ENCODE results near the gene VAT1L. TPM values are rescaled to one million over a fixed set of nuclear protein-coding genes. Genes with fewer than 3 reads are reported as not detected.

Gene VAT1L
- polyA plus RNA-seq, 1 of the 3 experiments (the other 2 are of a cell fraction) = 52.5 TPM

GRCh38 chr16:78024159-78024558 is 235.8 kb downstream of the VAT1L start:
- no peaks in the 10 kb centered on the region for H3K27me3 ChIP-seq (ENCODE audit: insufficient read depth)
- no peaks in the 10 kb centered on the region for H3F3A ChIP-seq (replicated peaks; ENCODE audit: insufficient read depth)
- 56% methylated on average over 5 of the region's 5 CpGs for WGBS (ENCODE audit: low lambda C conversion rate)
- ChIA-PET POLR2A (no interaction called here), CTCF (interaction anchor here (0.6 kb wide), 1 partner anchor 21 kb away, joined by 3 read pairs; no protein-coding TSS in a partner anchor)
- H3K4me2 ChIP-seq = no peak overlapping the region
- TF ChIP-seq USF2 (IDR thresholded peaks at IDR 0.05; ENCODE audit: borderline replicate concordance, low read depth, low read length) (no peak), SMC3 (IDR thresholded peaks at IDR 0.05; ENCODE audit: low read depth, low read length) (no peak), YY1 (IDR thresholded peaks at IDR 0.05; ENCODE audit: low read depth) (no peak), TEAD4 (IDR thresholded peaks at IDR 0.05; ENCODE audit: borderline replicate concordance, insufficient read depth) (no peak)
- H3K4me3 ChIP-seq (ENCODE audit: low read depth in 2 of 2, low read length in 1 of 2) = no peak overlapping the region
- no peaks in the 10 kb centered on the region; a peak in 1 of 4 replicates for H3K4me1 ChIP-seq (ENCODE audit: control insufficient read depth in 1 of 2, insufficient read depth in 2 of 2, low read depth in 1 of 2, low read length in 1 of 2)
- no peaks in the 10 kb centered on the region for H4K20me1 ChIP-seq (ENCODE audit: insufficient read depth)
- H3K9me3 ChIP-seq = no peaks in the 10 kb centered on the region
- no peak overlapping the region for H2AFZ ChIP-seq (ENCODE audit: low read depth)
- H3K36me3 ChIP-seq (replicated peaks in 1 of 2; ENCODE audit: control insufficient read depth in 1 of 2, insufficient read depth in 2 of 2, low read length in 1 of 2) = no peaks in the 10 kb centered on the region
- no peak for DNase-seq
- H3K9ac ChIP-seq = no peak overlapping the region
- no peaks in the 10 kb centered on the region for H3K79me2 ChIP-seq (ENCODE audit: insufficient read depth)
- H3K9me2 ChIP-seq = no peaks in the 10 kb centered on the region
- H3K27ac ChIP-seq (ENCODE audit: low read depth in 2 of 2, low read length in 1 of 2) = no peak overlapping the region

- H3K4me1 ChIP-seq (ENCODE audit: control insufficient read depth in 1 of 2, insufficient read depth in 2 of 2, low read depth in 1 of 2, low read length in 1 of 2) = no peaks in the 10 kb centered on the region; a peak in 1 of 4 replicates
- CTCF ChIA-PET = interaction anchor here (1.5 kb wide), 1 partner anchor 23 kb away, joined by 4 read pairs; no protein-coding TSS in a partner anchor
Observed at GRCh38 chr16:78025631-78026030, 237.3 kb downstream of the VAT1L start.

More at GRCh38 chr16:78025631-78026030, 237.3 kb downstream of the VAT1L start:
- Histone ChIP-seq H4K20me1 (ENCODE audit: insufficient read depth) (no peaks in the 10 kb centered on the region), H3K4me2 (no peak overlapping the region), H3K4me3 (ENCODE audit: low read depth in 2 of 2, low read length in 1 of 2) (no peak overlapping the region), H3K9me2 (no peaks in the 10 kb centered on the region), H3K27ac (ENCODE audit: low read depth in 2 of 2, low read length in 1 of 2) (no peak overlapping the region), H3F3A (replicated peaks; ENCODE audit: insufficient read depth) (no peaks in the 10 kb centered on the region), H3K36me3 (replicated peaks in 1 of 2; ENCODE audit: control insufficient read depth in 1 of 2, insufficient read depth in 2 of 2, low read length in 1 of 2) (no peaks in the 10 kb centered on the region), H3K9ac (no peak overlapping the region), H3K9me3 (no peaks in the 10 kb centered on the region), H2AFZ (ENCODE audit: low read depth) (no peak overlapping the region), H3K79me2 (ENCODE audit: insufficient read depth) (no peaks in the 10 kb centered on the region), H3K27me3 (ENCODE audit: insufficient read depth) (no peaks in the 10 kb centered on the region)
- no peak for TF ChIP-seq GATA2 (CRISPR knock-in tag; IDR thresholded peaks at IDR 0.05)
- no peak for TF ChIP-seq FOXM1 (IDR thresholded peaks at IDR 0.05; ENCODE audit: low read depth)
- no peak for TF ChIP-seq USF1 (IDR thresholded peaks at IDR 0.05; ENCODE audit: borderline replicate concordance, low read depth)
- TF ChIP-seq NFIC (IDR thresholded peaks at IDR 0.05; ENCODE audit: borderline replicate concordance) = no peak
- TF ChIP-seq IRF3 (IDR thresholded peaks at IDR 0.05; ENCODE audit: low read depth, low read length) = no peak
- TF ChIP-seq USF2 (IDR thresholded peaks at IDR 0.05; ENCODE audit: borderline replicate concordance, low read depth, low read length) = no peak
- TF ChIP-seq PBX3 (IDR thresholded peaks at IDR 0.05) = no peak
- TF ChIP-seq EZH2phosphoT487 (IDR thresholded peaks at IDR 0.05; ENCODE audit: borderline replicate concordance, low read depth) = no peak
- no peak for TF ChIP-seq MAX (IDR thresholded peaks at IDR 0.05; ENCODE audit: low read depth)
- no peak for TF ChIP-seq SIN3A (IDR thresholded peaks at IDR 0.05; ENCODE audit: borderline replicate concordance, low read depth, low read length)
- no peak for TF ChIP-seq NRF1 (IDR thresholded peaks at IDR 0.05; ENCODE audit: low read depth, low read length)
- no peak for TF ChIP-seq EP300 (IDR thresholded peaks at IDR 0.05; ENCODE audit: borderline replicate concordance in 1 of 2, low read depth in 1 of 2, low read length in 1 of 2)
- 33% methylated on average over 1 of the region's 1 CpG for WGBS (ENCODE audit: low lambda C conversion rate)
- POLR2A ChIA-PET = no interaction called here
- no peak for DNase-seq
